SK-N-SH (cell line): Measurements from ENCODE around the gene SULT6B1. TPM values are rescaled to one million over a fixed set of nuclear protein-coding genes. Genes with fewer than 3 reads are reported as not detected.

Source experiments
- CTCF ChIA-PET: fragments of 300-600, 350-600 bp; formaldehyde crosslinking; extraction: SDS; loops from one replicate; lab custom pipeline; 2021; lab: Yijun Ruan, JAX
- POLR2A ChIA-PET: fragments of 350-600 bp; sonication (Branson Sonifier 250); formaldehyde crosslinking; extraction: SDS; loops from one replicate; lab custom pipeline; 2020; ENCODE audit warnings: antibody characterized with exemption, inconsistent platforms; lab: Yijun Ruan, JAX
- DNase-seq: peaks from one replicate; pipeline ENCODE4 v3.0.0; 2012
- H2AFZ ChIP-seq: fragments of 200-600 bp; sonication (generic); 2 replicates; pipeline ENCODE4 v1.8.1; 2016; ENCODE audit warnings: antibody characterized with exemption, mild to moderate bottlenecking, low read depth
- H3F3A ChIP-seq: fragments of 200-600 bp; sonication (generic); replicated peaks from 2 replicates; pipeline ENCODE3; 2016; ENCODE audit warnings: antibody characterized with exemption, mild to moderate bottlenecking; ENCODE audit not compliant: insufficient read depth
- H3K27ac ChIP-seq, 2 experiments: fragments of 200-500 bp in 1 of 2; fragments of 200-600 bp in 1 of 2; sonication (Bioruptor generic) in 1 of 2; sonication (generic), shearing (Covaris generic) in 1 of 2; 2 replicates each; pipeline versions ENCODE4 v1.5.1 to v1.6.1; 2014 to 2016; ENCODE audit warnings: low read depth in 2 of 2, inconsistent platforms in 1 of 2, low read length in 1 of 2, mild to moderate bottlenecking in 1 of 2, mixed read lengths in 1 of 2
- H3K27me3 ChIP-seq: fragments of 200-600 bp; sonication (generic), shearing (Covaris generic); 2 replicates; pipeline ENCODE4 v1.6.1; 2016; ENCODE audit warnings: mixed run types; ENCODE audit not compliant: insufficient read depth
- H3K36me3 ChIP-seq, 2 experiments: fragments of 200-500 bp in 1 of 2; fragments of 200-600 bp in 1 of 2; sonication (Bioruptor generic) in 1 of 2; sonication (generic) in 1 of 2; replicated peaks in 1 of 2; 2 replicates each; pipeline versions ENCODE3 to v1.5.1; 2014 to 2016; ENCODE audit warnings: low read length in 1 of 2, mild to moderate bottlenecking in 1 of 2; ENCODE audit not compliant: insufficient read depth in 2 of 2, control insufficient read depth in 1 of 2
- H3K4me1 ChIP-seq, 2 experiments: fragments of 200-500 bp in 1 of 2; fragments of 200-600 bp in 1 of 2; sonication (Bioruptor generic) in 1 of 2; sonication (generic), shearing (Covaris generic) in 1 of 2; 2 replicates each; pipeline versions ENCODE4 v1.5.1 to v1.6.1; 2014 to 2016; ENCODE audit warnings: low read depth in 1 of 2, low read length in 1 of 2, mixed run types in 1 of 2; ENCODE audit not compliant: insufficient read depth in 2 of 2, control insufficient read depth in 1 of 2
- H3K4me2 ChIP-seq: fragments of 200-600 bp; sonication (generic), shearing (Covaris generic); 2 replicates; pipeline ENCODE4 v1.6.1; 2017; ENCODE audit warnings: mixed run types
- H3K4me3 ChIP-seq, 2 experiments: fragments of 200-500 bp in 1 of 2; fragments of 200-600 bp in 1 of 2; sonication (Bioruptor generic) in 1 of 2; sonication (generic), shearing (Covaris generic) in 1 of 2; 2 replicates each; pipeline versions ENCODE4 v1.5.1 to v1.8.1; 2014 to 2016; ENCODE audit warnings: low read depth in 2 of 2, inconsistent platforms in 1 of 2, low read length in 1 of 2, mild to moderate bottlenecking in 1 of 2, mixed read lengths in 1 of 2, moderate library complexity in 1 of 2
- H3K79me2 ChIP-seq: fragments of 200-600 bp; sonication (generic); 2 replicates; pipeline ENCODE4 v1.8.1; 2017; ENCODE audit warnings: mild to moderate bottlenecking; ENCODE audit not compliant: insufficient read depth
- H3K9ac ChIP-seq: fragments of 200-600 bp; sonication (generic); 2 replicates; pipeline ENCODE4 v1.6.1; 2017; ENCODE audit warnings: mixed run types
- H3K9me2 ChIP-seq: fragments of 200-600 bp; sonication (generic); 2 replicates; pipeline ENCODE4 v1.6.1; 2017; ENCODE audit warnings: mixed run types
- H3K9me3 ChIP-seq: fragments of 200-600 bp; sonication (generic); 2 replicates; pipeline ENCODE4 v1.6.1; 2017; ENCODE audit warnings: mixed run types, mild to moderate bottlenecking, moderate library complexity
- H4K20me1 ChIP-seq: fragments of 200-600 bp; sonication (generic); 2 replicates; pipeline ENCODE4 v1.6.1; 2017; ENCODE audit warnings: mild to moderate bottlenecking, mixed run types; ENCODE audit not compliant: insufficient read depth
- CTCF ChIP-seq: fragments of 200-600 bp; sonication (generic); IDR thresholded peaks from 2 replicates; pipeline ENCODE4 v1.6.1; 2017; ENCODE audit warnings: antibody characterized with exemption, mild to moderate bottlenecking, moderate library complexity
- EP300 ChIP-seq, 2 experiments: IDR thresholded peaks; 2 replicates each; pipeline versions ENCODE4 v1.4.0 to v1.6.1; 2012; ENCODE audit warnings: borderline replicate concordance in 1 of 2, low read depth in 1 of 2, low read length in 1 of 2
- FOSL2 ChIP-seq: IDR thresholded peaks from 2 replicates; pipeline ENCODE4 v1.4.0; 2012; ENCODE audit warnings: low read depth, mild to moderate bottlenecking, moderate library complexity, borderline replicate concordance
- FOXJ3 ChIP-seq: sonication (generic); formaldehyde crosslinking; IDR thresholded peaks from 2 replicates; pipeline ENCODE4 v1.5.1; 2020; ENCODE audit warnings: mild to moderate bottlenecking, missing genetic modification reagents
- FOXM1 ChIP-seq: IDR thresholded peaks from 2 replicates; pipeline ENCODE4 v1.4.0; 2012; ENCODE audit warnings: low read depth, mild to moderate bottlenecking
- GATA2 ChIP-seq: sonication (generic); formaldehyde crosslinking; IDR thresholded peaks from 2 replicates; pipeline ENCODE4 v1.5.0; 2020; ENCODE audit warnings: mild to moderate bottlenecking, missing genetic modification reagents
- IRF3 ChIP-seq: fragments of 150-350 bp; IDR thresholded peaks from 2 replicates; pipeline ENCODE4 v1.6.1; 2016; ENCODE audit warnings: mild to moderate bottlenecking, low read depth, low read length
- JUND ChIP-seq: IDR thresholded peaks from 2 replicates; pipeline ENCODE4 v1.4.0; 2012
- MXI1 ChIP-seq: IDR thresholded peaks from 2 replicates; pipeline ENCODE4 v1.6.1; 2012; ENCODE audit warnings: mild to moderate bottlenecking, low read depth, low read length, improper control_type of control experiment
- PBX3 ChIP-seq: IDR thresholded peaks from 2 replicates; pipeline ENCODE4; 2012
- RAD21 ChIP-seq: IDR thresholded peaks from 2 replicates; pipeline ENCODE4 v1.6.1; 2012; ENCODE audit warnings: mild to moderate bottlenecking, low read length
- SIN3A ChIP-seq: IDR thresholded peaks from 2 replicates; pipeline ENCODE4 v1.6.1; 2012; ENCODE audit warnings: low read depth, mild to moderate bottlenecking, low read length, moderate library complexity, borderline replicate concordance
- TAF1 ChIP-seq: IDR thresholded peaks from 2 replicates; pipeline ENCODE4 v1.6.1; 2012; ENCODE audit warnings: low read depth, mild to moderate bottlenecking, low read length, moderate library complexity, borderline replicate concordance
- USF1 ChIP-seq: IDR thresholded peaks from 2 replicates; pipeline ENCODE4 v1.4.0; 2012; ENCODE audit warnings: low read depth, borderline replicate concordance
- USF2 ChIP-seq: fragments of 150-350 bp; IDR thresholded peaks from 2 replicates; pipeline ENCODE4 v1.6.1; 2017; ENCODE audit warnings: antibody characterized with exemption, low read length, low read depth, borderline replicate concordance
- WGBS: methylation state at CpG from one replicate; pipeline ENCODE4 v1.1.6; 2017; ENCODE audit warnings: low lambda C conversion rate; 5-methylcytosine and 5-hydroxymethylcytosine counted together
- polyA plus RNA-seq, 3 experiments: library from polyadenylated mRNA; depleted of rRNA; stranded (reverse); fragments of >200 nt; gene quantifications; 2 replicates each; pipeline ENCODE4 v1.2.3, GENCODE V29; 2012

Gene SULT6B1
- polyA plus RNA-seq, 1 of the 3 experiments (the other 2 are of a cell fraction): not detected

- Histone ChIP-seq H3K9me2 (no peaks in the 10 kb centered on the region), H3K9me3 (no peaks in the 10 kb centered on the region), H2AFZ (no peak overlapping the region), H3K27ac (no peak overlapping the region), H3K36me3 (no peaks in the 10 kb centered on the region), H3K79me2 (no peaks in the 10 kb centered on the region), H3K4me1 (no peaks in the 10 kb centered on the region), H4K20me1 (no peaks in the 10 kb centered on the region), H3K9ac (no peak overlapping the region), H3K27me3 (no peaks in the 10 kb centered on the region), H3F3A (no peaks in the 10 kb centered on the region), H3K4me3 (no peak overlapping the region), H3K4me2 (no peak overlapping the region)
- WGBS: 91% methylated on average over 5 of the region's 5 CpGs
- TF ChIP-seq TAF1: no peak
- TF ChIP-seq MXI1: no peak
- TF ChIP-seq USF2: no peak
- TF ChIP-seq PBX3: no peak
- no peak for TF ChIP-seq FOSL2
- TF ChIP-seq FOXM1: no peak
- TF ChIP-seq GATA2 (CRISPR knock-in tag): no peak
- no peak for TF ChIP-seq SIN3A
- no peak for TF ChIP-seq EP300 (IDR thresholded peaks at IDR 0.05; ENCODE audit: borderline replicate concordance in 1 of 2, low read depth in 1 of 2, low read length in 1 of 2)
- TF ChIP-seq IRF3: no peak
- no peak for TF ChIP-seq USF1
- TF ChIP-seq CTCF: no peak
- no peak for TF ChIP-seq FOXJ3 (CRISPR knock-in tag)
- no peak for TF ChIP-seq RAD21
- no peak for TF ChIP-seq JUND
- POLR2A ChIA-PET: interaction anchor here (0.5 kb wide), 1 partner anchor 16 kb away, joined by 5 read pairs; no protein-coding TSS in a partner anchor
- DNase-seq: no peak
- CTCF ChIA-PET: interaction anchor here (0.8 to 2.1 kb wide), 2 partner anchors 11 to 12 kb away, joined by 3 to 14 read pairs; no protein-coding TSS in a partner anchor
Measured at GRCh38 chr2:37180640-37181039, 7.8 kb downstream of the SULT6B1 start.
